GM15510 (cell line): ENCODE results near the gene UPK1A.

Experiments used
- POLR2A ChIP-seq: IDR thresholded peaks from 3 replicates; pipeline ENCODE4 v1.6.1; 2011; ENCODE audit warnings: borderline replicate concordance; ENCODE audit not compliant: insufficient read length; ENCODE audit errors: extremely low read depth

Gene UPK1A

DNA sequence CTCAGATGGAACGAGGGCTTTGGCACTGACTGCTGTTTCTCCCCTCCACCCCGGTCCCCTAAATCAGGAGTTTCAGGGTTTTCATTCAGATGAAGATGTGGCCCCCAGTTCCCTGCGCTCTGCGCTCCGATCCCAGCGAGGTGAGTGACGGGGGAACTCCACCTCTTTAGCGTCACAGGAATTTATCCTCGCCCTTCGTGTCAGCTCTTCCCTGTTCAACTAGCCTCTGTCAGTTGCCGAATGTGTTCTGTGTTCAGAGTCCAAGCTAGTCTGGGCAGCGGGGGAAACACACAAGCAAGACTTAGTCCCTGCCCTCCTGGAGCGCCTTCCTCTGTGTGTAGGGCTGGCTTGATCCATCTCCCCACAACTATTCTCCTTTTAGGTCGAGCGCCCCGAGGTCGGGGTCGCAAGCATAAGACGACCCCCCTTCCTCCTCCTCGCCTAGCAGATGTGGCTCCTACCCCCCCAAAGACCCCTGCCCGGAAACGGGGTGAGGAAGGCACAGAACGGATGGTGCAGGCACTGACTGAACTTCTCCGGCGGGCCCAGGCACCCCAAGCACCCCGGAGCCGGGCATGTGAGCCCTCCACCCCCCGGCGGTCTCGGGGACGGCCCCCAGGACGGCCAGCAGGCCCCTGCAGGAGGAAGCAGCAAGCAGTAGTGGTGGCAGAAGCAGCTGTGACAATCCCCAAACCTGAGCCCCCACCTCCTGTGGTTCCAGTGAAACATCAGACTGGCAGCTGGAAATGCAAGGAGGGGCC lies 53.3 kb downstream of the UPK1A start:
- no peak for TF ChIP-seq POLR2A

DNA sequence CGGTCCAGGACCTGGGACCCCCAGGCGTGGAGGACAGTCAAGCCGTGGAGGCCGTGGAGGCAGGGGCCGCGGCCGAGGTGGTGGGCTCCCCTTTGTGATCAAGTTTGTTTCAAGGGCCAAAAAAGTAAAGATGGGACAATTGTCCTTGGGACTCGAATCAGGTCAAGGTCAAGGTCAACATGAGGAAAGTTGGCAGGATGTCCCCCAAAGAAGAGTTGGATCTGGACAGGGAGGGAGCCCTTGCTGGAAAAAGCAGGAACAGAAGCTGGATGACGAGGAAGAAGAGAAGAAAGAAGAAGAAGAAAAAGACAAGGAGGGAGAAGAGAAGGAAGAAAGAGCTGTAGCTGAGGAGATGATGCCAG lies 53.8 kb downstream of the UPK1A start:
- TF ChIP-seq POLR2A: no peak

DNA sequence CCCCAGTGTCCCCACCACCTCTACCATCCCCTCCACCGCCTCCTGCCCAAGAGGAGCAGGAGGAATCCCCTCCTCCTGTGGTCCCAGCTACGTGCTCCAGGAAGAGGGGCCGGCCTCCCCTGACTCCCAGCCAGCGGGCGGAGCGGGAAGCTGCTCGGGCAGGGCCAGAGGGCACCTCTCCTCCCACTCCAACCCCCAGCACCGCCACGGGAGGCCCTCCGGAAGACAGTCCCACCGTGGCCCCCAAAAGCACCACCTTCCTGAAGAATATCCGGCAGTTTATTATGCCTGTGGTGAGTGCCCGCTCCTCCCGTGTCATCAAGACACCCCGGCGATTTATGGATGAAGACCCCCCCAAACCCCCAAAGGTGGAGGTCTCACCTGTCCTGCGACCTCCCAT lies 54.3 kb downstream of the UPK1A start:
- no peak for TF ChIP-seq POLR2A

DNA sequence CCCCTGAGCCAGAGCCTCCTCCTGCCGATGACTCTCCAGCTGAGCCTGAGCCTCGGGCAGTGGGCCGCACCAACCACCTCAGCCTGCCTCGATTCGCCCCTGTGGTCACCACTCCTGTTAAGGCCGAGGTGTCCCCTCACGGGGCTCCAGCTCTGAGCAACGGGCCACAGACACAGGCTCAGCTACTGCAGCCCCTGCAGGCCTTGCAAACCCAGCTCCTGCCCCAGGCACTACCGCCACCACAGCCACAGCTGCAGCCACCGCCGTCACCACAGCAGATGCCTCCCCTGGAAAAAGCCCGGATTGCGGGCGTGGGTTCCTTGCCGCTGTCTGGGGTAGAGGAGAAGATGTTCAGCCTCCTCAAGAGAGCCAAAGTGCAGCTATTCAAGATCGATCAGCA lies 55.1 kb downstream of the UPK1A start:
- TF ChIP-seq POLR2A: no peak

DNA sequence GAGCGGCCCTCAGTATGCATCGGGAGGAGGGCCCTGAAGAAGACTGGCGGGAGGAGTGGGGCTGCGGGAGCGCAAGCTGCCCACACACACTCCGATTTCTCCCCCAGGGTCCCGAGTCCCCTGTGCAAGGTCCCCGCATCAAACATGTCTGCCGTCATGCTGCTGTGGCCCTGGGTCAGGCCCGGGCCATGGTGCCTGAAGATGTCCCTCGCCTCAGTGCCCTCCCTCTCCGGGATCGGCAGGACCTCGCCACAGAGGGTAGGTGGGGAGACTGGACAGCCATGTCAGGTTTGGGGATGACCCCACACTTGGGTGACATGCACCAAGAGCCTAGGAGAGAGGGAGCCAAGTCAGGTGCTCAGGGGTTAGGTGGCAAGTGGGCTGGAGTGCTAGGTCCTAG lies 56.1 kb downstream of the UPK1A start:
- TF ChIP-seq POLR2A: no peak

DNA sequence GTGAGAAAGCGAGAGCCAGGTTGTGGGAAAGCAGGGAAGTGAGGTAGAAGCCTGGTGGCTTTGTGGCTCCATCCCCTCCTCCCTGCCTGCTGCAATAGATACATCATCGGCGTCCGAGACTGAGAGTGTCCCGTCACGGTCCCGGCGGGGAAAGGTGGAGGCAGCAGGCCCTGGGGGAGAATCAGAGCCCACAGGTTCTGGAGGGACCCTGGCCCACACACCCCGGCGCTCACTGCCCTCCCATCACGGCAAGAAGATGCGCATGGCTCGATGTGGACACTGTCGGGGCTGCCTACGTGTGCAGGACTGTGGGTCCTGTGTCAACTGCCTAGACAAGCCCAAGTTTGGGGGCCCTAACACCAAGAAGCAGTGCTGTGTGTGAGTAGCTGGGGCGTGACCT lies 56.6 kb downstream of the UPK1A start:
- TF ChIP-seq POLR2A: no peak

DNA sequence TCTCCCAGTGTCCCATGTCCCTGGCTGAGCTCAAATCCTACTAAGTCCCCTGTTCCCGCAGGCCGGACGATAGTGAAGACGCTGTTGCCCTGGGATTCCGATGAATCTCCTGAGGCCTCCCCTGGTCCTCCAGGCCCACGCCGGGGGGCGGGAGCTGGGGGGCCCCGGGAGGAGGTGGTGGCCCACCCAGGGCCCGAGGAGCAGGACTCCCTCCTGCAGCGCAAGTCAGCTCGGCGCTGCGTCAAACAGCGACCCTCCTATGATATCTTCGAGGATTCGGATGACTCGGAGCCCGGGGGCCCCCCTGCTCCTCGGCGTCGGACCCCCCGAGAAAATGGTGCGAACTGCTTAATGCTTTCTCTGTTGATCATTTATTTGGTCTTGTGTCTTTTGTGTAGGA lies 57.4 kb downstream of the UPK1A start:
- no peak for TF ChIP-seq POLR2A

DNA sequence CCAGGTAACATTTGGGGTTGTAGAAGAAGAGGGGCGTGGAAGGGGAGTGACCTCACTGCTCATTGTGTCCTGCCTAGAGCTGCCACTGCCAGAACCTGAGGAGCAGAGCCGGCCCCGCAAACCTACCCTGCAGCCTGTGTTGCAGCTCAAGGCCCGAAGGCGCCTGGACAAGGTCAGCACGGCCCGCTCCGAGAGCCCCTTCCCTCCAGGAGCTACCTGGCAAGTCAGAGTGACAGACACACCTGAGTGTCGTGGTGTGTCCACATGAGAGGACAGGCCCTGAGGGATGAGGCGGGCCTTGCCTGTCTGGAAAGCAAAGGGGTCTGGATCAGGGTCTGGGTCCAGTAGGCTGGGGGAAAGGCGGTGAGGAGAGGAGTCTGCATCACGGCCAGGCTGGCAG lies 58.2 kb downstream of the UPK1A start:
- no peak for TF ChIP-seq POLR2A

DNA sequence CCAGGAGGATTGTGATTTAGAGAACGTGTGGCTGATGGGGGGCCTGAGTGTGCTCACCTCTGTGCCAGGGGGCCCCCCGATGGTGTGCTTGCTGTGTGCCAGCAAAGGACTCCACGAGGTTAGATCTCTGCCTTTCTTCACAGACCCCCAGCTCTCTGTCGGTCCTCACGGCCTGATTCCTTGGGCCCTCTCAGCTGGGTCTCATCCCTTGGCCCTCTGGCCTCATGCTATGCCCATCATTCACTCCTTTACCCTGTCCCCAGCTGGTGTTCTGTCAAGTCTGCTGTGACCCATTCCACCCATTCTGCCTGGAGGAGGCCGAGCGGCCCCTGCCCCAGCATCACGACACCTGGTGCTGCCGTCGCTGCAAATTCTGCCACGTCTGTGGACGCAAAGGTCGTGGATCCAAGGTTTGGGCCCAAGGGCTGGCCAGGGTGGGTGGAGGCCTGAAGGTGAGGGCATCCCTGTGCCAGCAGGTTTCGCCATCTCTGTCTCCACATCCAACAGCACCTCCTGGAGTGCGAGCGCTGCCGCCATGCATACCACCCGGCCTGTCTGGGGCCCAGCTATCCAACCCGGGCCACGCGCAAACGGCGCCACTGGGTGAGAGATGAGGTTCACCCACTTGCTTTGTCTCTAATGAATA lies 59.0 kb downstream of the UPK1A start:
- TF ChIP-seq POLR2A: no peak

DNA sequence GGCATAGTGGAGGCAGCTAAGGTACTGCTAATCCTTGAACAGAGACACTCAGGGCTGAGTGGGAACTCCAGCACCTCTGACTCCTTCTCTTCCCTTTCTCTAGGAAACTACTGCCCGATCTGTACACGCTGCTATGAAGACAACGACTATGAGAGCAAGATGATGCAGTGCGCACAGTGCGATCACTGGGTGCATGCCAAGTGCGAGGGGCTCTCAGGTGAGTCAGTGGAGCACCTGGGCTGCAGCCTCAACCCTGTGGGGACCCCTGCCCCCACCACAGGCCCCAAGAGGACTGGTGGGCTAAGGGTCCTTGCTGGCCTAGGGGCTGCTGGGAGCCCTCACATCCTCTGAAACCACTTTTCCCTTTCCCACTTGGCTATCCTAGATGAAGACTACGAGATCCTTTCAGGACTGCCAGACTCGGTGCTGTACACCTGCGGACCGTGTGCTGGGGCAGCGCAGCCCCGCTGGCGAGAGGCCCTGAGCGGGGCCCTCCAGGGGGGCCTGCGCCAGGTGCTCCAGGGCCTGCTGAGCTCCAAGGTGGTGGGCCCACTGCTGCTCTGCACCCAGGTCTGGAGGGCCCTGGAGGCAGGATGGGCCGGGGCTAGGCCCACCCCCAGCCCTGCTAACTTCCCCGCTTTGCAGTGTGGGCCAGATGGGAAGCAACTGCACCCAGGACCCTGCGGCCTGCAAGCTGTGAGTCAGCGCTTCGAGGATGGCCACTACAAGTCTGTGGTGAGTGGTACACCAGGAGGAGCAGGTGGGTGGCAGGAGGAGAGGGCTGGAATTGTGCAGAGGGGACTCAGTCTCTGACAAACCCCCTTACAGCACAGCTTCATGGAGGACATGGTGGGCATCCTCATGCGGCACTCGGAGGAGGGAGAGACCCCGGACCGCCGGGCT lies 61.0 kb downstream of the UPK1A start:
- no peak for TF ChIP-seq POLR2A
